ENCODE measurements around the gene HEPACAM2. TPM values are rescaled to one million over a fixed set of nuclear protein-coding genes. Genes with fewer than 3 reads are reported as not detected.

HEPACAM2 gene
- total RNA-seq, 1 donor from 2014 or later, result not detected

DNA sequence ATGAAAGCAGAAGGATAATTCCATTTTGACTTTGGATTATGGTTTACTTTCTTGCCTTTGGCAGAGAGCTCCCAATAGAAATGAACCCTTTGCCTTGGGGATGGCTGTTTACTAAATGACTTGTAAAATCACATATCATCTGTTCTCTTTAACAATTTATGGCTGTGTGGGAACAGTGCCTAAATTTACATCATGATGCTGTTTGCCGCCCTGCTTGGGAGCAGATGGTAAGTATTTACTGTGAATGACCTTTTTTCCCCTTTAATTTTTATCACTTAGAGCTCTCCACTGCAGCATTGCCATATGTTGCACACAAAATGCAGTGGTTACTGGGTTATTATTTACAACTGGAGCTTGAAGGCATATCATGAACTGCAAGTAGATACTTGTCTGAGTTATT, 13.4 kb downstream of the HEPACAM2 start:
- no peaks in the 10 kb centered on the region for H3K36me3 ChIP-seq (ENCODE audit: insufficient read depth, low read length)
- peaks cover 21% of the 10 kb centered on the region for H3K27me3 ChIP-seq (ENCODE audit: insufficient read depth, low read length)
- Mint-ChIP-seq H3K4me1 (ENCODE audit: low read depth, unreplicated experiment) (no peaks in the 10 kb centered on the region), H3K9me3 (ENCODE audit: unreplicated experiment) (peaks cover under 1% of the 10 kb centered on the region), H3K4me3 (ENCODE audit: unreplicated experiment) (no peak overlapping the region), H3K36me3 (ENCODE audit: low read depth, unreplicated experiment) (no peaks in the 10 kb centered on the region), H3K27ac (ENCODE audit: unreplicated experiment) (no peak overlapping the region), H3K27me3 (ENCODE audit: low read depth, unreplicated experiment) (peaks cover 47% of the 10 kb centered on the region)
- no peaks in the 10 kb centered on the region for H3K4me1 ChIP-seq (ENCODE audit: insufficient read depth, low read length)
- no peak overlapping the region for H2AFZ ChIP-seq (ENCODE audit: low read depth, low read length)
- no peaks in the 10 kb centered on the region for H3K9me3 ChIP-seq (ENCODE audit: insufficient read depth, low read depth, low read length)
- H3K4me2 ChIP-seq (ENCODE audit: low read length), result no peak overlapping the region
- H3K9ac ChIP-seq (ENCODE audit: low read length), result no peak overlapping the region
- TF ChIP-seq EZH2 (IDR thresholded peaks at IDR 0.05; ENCODE audit: insufficient read depth, low read length), result no peak
- TF ChIP-seq, protein P1, sequence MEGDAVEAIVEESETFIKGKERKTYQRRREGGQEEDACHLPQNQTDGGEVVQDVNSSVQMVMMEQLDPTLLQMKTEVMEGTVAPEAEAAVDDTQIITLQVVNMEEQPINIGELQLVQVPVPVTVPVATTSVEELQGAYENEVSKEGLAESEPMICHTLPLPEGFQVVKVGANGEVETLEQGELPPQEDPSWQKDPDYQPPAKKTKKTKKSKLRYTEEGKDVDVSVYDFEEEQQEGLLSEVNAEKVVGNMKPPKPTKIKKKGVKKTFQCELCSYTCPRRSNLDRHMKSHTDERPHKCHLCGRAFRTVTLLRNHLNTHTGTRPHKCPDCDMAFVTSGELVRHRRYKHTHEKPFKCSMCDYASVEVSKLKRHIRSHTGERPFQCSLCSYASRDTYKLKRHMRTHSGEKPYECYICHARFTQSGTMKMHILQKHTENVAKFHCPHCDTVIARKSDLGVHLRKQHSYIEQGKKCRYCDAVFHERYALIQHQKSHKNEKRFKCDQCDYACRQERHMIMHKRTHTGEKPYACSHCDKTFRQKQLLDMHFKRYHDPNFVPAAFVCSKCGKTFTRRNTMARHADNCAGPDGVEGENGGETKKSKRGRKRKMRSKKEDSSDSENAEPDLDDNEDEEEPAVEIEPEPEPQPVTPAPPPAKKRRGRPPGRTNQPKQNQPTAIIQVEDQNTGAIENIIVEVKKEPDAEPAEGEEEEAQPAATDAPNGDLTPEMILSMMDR (IDR thresholded peaks at IDR 0.05; ENCODE audit: insufficient read depth, low read depth, low read length), result no peak
- DNase-seq (ENCODE audit: low read depth) (no peak), FAIRE-seq (no peak)
- H3K4me3 ChIP-seq (ENCODE audit: insufficient read depth, low read depth, low read length), result no peak overlapping the region
- H3K79me2 ChIP-seq (ENCODE audit: insufficient read depth, low read length), result no peaks in the 10 kb centered on the region
- no peak overlapping the region for H3K27ac ChIP-seq (ENCODE audit: low read depth, low read length)
- H4K20me1 ChIP-seq (ENCODE audit: insufficient read depth, low read length), result no peaks in the 10 kb centered on the region

DNA sequence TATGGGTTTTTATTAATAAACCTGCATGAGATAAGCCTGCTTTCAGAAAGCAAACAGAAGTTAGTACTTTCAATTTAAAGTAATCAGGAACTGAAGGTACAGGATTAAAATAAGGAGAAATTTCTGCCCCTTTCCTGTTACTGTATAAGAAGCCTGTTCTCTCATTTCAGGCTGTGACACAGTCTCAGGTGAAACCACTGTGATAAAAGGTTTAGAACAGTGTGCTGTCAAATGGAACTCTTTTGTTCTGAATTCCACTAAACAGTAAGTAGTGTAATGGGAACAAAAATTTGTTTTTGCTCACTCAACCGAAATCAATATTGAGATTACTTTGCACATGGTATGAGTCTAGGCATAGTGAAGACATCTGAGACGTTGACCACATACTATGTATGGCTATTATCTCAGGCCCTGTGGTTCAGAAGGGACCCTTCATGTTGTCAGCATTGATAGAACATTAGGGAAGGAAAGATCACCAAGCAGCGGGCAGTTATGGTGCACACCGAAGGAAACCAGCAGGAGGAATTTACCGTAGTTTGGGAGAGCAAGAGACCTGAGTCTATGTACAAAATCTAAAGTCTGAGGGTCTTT, 14.9 kb downstream of the HEPACAM2 start:
- no peaks in the 10 kb centered on the region for H3K36me3 Mint-ChIP-seq (ENCODE audit: low read depth, unreplicated experiment)
- no peaks in the 10 kb centered on the region for H3K9me3 ChIP-seq (ENCODE audit: insufficient read depth, low read depth, low read length)
- no peak overlapping the region for H3K4me2 ChIP-seq (ENCODE audit: low read length)
- no peak overlapping the region for H3K27ac ChIP-seq (ENCODE audit: low read depth, low read length)
- H3K4me3 Mint-ChIP-seq (ENCODE audit: unreplicated experiment), result no peak overlapping the region
- TF ChIP-seq, protein P1 (IDR thresholded peaks at IDR 0.05; ENCODE audit: insufficient read depth, low read depth, low read length), result no peak
- TF ChIP-seq EZH2 (IDR thresholded peaks at IDR 0.05; ENCODE audit: insufficient read depth, low read length), result no peak
- no peak overlapping the region for H3K4me3 ChIP-seq (ENCODE audit: insufficient read depth, low read depth, low read length)
- H3K36me3 ChIP-seq (ENCODE audit: insufficient read depth, low read length), result no peaks in the 10 kb centered on the region
- FAIRE-seq, result no peak
- no peak overlapping the region for H2AFZ ChIP-seq (ENCODE audit: low read depth, low read length)
- H3K27ac Mint-ChIP-seq (ENCODE audit: unreplicated experiment), result no peak overlapping the region
- H3K9me3 Mint-ChIP-seq (ENCODE audit: unreplicated experiment), result no peaks in the 10 kb centered on the region
- H3K79me2 ChIP-seq (ENCODE audit: insufficient read depth, low read length), result no peaks in the 10 kb centered on the region
- no peaks in the 10 kb centered on the region for H4K20me1 ChIP-seq (ENCODE audit: insufficient read depth, low read length)
- DNase-seq (ENCODE audit: low read depth), result no peak
- H3K4me1 Mint-ChIP-seq (ENCODE audit: low read depth, unreplicated experiment), result no peaks in the 10 kb centered on the region
- peaks cover 49% of the 10 kb centered on the region for H3K27me3 Mint-ChIP-seq (ENCODE audit: low read depth, unreplicated experiment)
- no peaks in the 10 kb centered on the region for H3K4me1 ChIP-seq (ENCODE audit: insufficient read depth, low read length)
- H3K27me3 ChIP-seq (ENCODE audit: insufficient read depth, low read length), result peaks cover 23% of the 10 kb centered on the region
- H3K9ac ChIP-seq (ENCODE audit: low read length), result no peak overlapping the region

DNA sequence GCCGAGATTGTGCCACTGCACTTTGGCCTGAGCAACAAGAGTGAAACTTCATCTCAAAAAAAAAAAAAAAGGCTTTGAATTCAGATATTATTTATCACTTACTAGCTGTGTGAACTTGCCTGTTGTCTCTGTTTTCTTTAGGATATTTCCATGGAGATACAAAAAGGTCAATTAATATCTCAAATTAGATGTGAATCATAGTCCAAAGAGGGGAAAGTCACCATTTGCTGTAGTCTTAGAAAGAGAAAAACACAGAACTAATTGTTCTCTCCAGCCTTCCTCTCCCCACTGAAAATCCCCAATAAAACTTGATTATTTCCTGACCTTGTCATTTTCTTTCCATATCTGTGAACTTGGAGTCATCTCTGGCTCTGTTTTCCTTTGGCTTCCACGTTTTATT, 21.2 kb downstream of the HEPACAM2 start:
- no peaks in the 10 kb centered on the region for H4K20me1 ChIP-seq (ENCODE audit: insufficient read depth, low read length)
- no peak overlapping the region for H3K27ac ChIP-seq (ENCODE audit: low read depth, low read length)
- no peak overlapping the region for H3K27ac Mint-ChIP-seq (ENCODE audit: unreplicated experiment)
- no peak overlapping the region for H3K4me3 Mint-ChIP-seq (ENCODE audit: unreplicated experiment)
- no peak overlapping the region for H3K4me3 ChIP-seq (ENCODE audit: insufficient read depth, low read depth, low read length)
- H3K36me3 ChIP-seq (ENCODE audit: insufficient read depth, low read length), result no peaks in the 10 kb centered on the region
- H3K9me3 ChIP-seq (ENCODE audit: insufficient read depth, low read depth, low read length), result no peaks in the 10 kb centered on the region
- H3K36me3 Mint-ChIP-seq (ENCODE audit: low read depth, unreplicated experiment), result no peaks in the 10 kb centered on the region
- H3K4me1 Mint-ChIP-seq (ENCODE audit: low read depth, unreplicated experiment), result no peaks in the 10 kb centered on the region
- H3K9me3 Mint-ChIP-seq (ENCODE audit: unreplicated experiment), result no peaks in the 10 kb centered on the region
- H3K9ac ChIP-seq (ENCODE audit: low read length), result no peak overlapping the region
- no peaks in the 10 kb centered on the region for H3K79me2 ChIP-seq (ENCODE audit: insufficient read depth, low read length)
- no peak for FAIRE-seq
- H3K4me1 ChIP-seq (ENCODE audit: insufficient read depth, low read length), result no peaks in the 10 kb centered on the region
- no peak overlapping the region for H2AFZ ChIP-seq (ENCODE audit: low read depth, low read length)
- H3K27me3 ChIP-seq (ENCODE audit: insufficient read depth, low read length), result peaks cover 15% of the 10 kb centered on the region
- no peak overlapping the region for H3K4me2 ChIP-seq (ENCODE audit: low read length)
- no peak for DNase-seq (ENCODE audit: low read depth)
- TF ChIP-seq EZH2 (IDR thresholded peaks at IDR 0.05; ENCODE audit: insufficient read depth, low read length), result no peak
- TF ChIP-seq, protein P1 (IDR thresholded peaks at IDR 0.05; ENCODE audit: insufficient read depth, low read depth, low read length), result no peak
- peaks cover 31% of the 10 kb centered on the region for H3K27me3 Mint-ChIP-seq (ENCODE audit: low read depth, unreplicated experiment)

All from astrocyte (in vitro differentiated cells and primary cell).